ENCODE results near the gene PRRT1.
"Not testable (repeated sequence)": the region's sequence is repeated elsewhere in the genome, so short reads cannot be mapped to it uniquely, and the experiment has no call there.

The PRRT1 gene

GRCh38 chr6:32117461-32117860, 34.3 kb downstream of the PRRT1 start:
- no peak for DNase-seq

GRCh38 chr6:32116674-32117073, 35.1 kb downstream of the PRRT1 start:
- DNase-seq: no peak

GRCh38 chr6:32115623-32116022, 36.1 kb downstream of the PRRT1 start:
- DNase-seq: no peak

GRCh38 chr6:32114796-32115195, 36.9 kb downstream of the PRRT1 start:
- peak; percentile 69 for DNase-seq

GRCh38 chr6:32113386-32114352, 38.1 kb downstream of the PRRT1 start:
- peak; percentile 81 for DNase-seq

GRCh38 chr6:32112431-32112980, 39.2 kb downstream of the PRRT1 start:
- no peak for DNase-seq

- DNase-seq: no peak
Measured at GRCh38 chr6:32111424-32112066, 40.2 kb downstream of the PRRT1 start.

GRCh38 chr6:32110632-32111031, 41.1 kb downstream of the PRRT1 start:
- DNase-seq: no peak

- DNase-seq: no peak
Measured at GRCh38 chr6:32109765-32110160, 42.0 kb downstream of the PRRT1 start.

GRCh38 chr6:32109114-32109764, 42.5 kb downstream of the PRRT1 start, which contains the start of gene TNXB:
Gene TNXB (minus strand): TSS chr6:32109338. CDS start chr6:32098198, 11,140 bp downstream.
- DNase-seq: no peak

- no peak for DNase-seq
Measured at GRCh38 chr6:32108727-32109113, 43.0 kb downstream of the PRRT1 start.

- DNase-seq: no peak
Measured at GRCh38 chr6:32108094-32108627, 43.6 kb downstream of the PRRT1 start.

GRCh38 chr6:32107406-32107805, 44.3 kb downstream of the PRRT1 start:
- no peak for DNase-seq

GRCh38 chr6:32105433-32105832, 46.3 kb downstream of the PRRT1 start:
- no peak for DNase-seq

GRCh38 chr6:32102255-32102654, 49.5 kb downstream of the PRRT1 start:
- DNase-seq: no peak

- DNase-seq: not testable (repeated sequence)
Measured at GRCh38 chr6:32100251-32100650, 51.5 kb downstream of the PRRT1 start.

Measured in fibroblast of upper back skin (primary cell).